Hepatocyte (in vitro differentiated cells): ENCODE measurements around the gene TPST1. TPM values are rescaled to one million over a fixed set of nuclear protein-coding genes. Genes with fewer than 3 reads are reported as not detected.
"Not testable (repeated sequence)": the region's sequence is repeated elsewhere in the genome, so short reads cannot be mapped to it uniquely, and the experiment has no call there.

Source experiments
- DNase-seq: peaks from one replicate; pipeline ENCODE4 v3.0.0-alpha.2; 2016; ENCODE audit warnings: low spot score
- H2AFZ ChIP-seq: fragments of 200-600 bp; sonication (generic); 2 replicates; pipeline ENCODE4 v1.6.0; 2016; ENCODE audit warnings: antibody characterized with exemption, mild to moderate bottlenecking
- H3K27ac ChIP-seq: fragments of 200-600 bp; sonication (generic); 2 replicates; pipeline ENCODE4 v1.5.1; 2016; ENCODE audit warnings: mild to moderate bottlenecking
- H3K27me3 ChIP-seq: fragments of 200-600 bp; sonication (generic); 2 replicates; pipeline ENCODE4 v1.6.1; 2016
- H3K36me3 ChIP-seq: fragments of 200-600 bp; sonication (generic); replicated peaks from 2 replicates; pipeline ENCODE4 v1.5.1; 2016; ENCODE audit warnings: low read depth; ENCODE audit not compliant: insufficient read depth
- H3K4me1 ChIP-seq: fragments of 200-600 bp; sonication (generic); 2 replicates; pipeline ENCODE4 v1.5.1; 2016; ENCODE audit warnings: mild to moderate bottlenecking, moderate library complexity; ENCODE audit not compliant: insufficient read depth
- H3K4me2 ChIP-seq: fragments of 200-600 bp; sonication (generic); 2 replicates; pipeline ENCODE4 v1.6.0; 2016
- H3K4me3 ChIP-seq: fragments of 200-600 bp; sonication (generic); 2 replicates; pipeline ENCODE4 v1.5.1; 2016; ENCODE audit warnings: mild to moderate bottlenecking
- H3K79me2 ChIP-seq: fragments of 200-600 bp; sonication (generic); 2 replicates; pipeline ENCODE4 v1.6.0; 2017; ENCODE audit warnings: mild to moderate bottlenecking
- H3K9me2 ChIP-seq: fragments of 200-600 bp; sonication (generic); replicated peaks from 2 replicates; pipeline ENCODE4 v1.6.0; 2017; ENCODE audit warnings: mild to moderate bottlenecking; ENCODE audit not compliant: insufficient read depth
- H3K9me3 ChIP-seq: fragments of 200-600 bp; sonication (generic); 2 replicates; pipeline ENCODE4 v1.5.1; 2016; ENCODE audit warnings: low read depth, mild to moderate bottlenecking
- H4K20me1 ChIP-seq: fragments of 200-600 bp; sonication (generic); 2 replicates; pipeline ENCODE4 v1.6.0; 2016; ENCODE audit warnings: mild to moderate bottlenecking; ENCODE audit not compliant: insufficient read depth, poor library complexity, severe bottlenecking
- EZH2 ChIP-seq: fragments of 200-600 bp; sonication (generic); IDR thresholded peaks from 2 replicates; pipeline ENCODE4 v1.6.1; 2016; ENCODE audit warnings: antibody characterized with exemption, mild to moderate bottlenecking, borderline replicate concordance
- EZH2phosphoT487 ChIP-seq: fragments of 200-600 bp; sonication (generic); IDR thresholded peaks from one replicate; pipeline ENCODE4 v1.6.1; 2018; ENCODE audit warnings: antibody characterized with exemption, mild to moderate bottlenecking, low read depth, moderate library complexity; ENCODE audit not compliant: unreplicated experiment, severe bottlenecking
- WGBS: methylation state at CpG from one replicate; pipeline ENCODE4 v1.1.6; 2016; ENCODE audit warnings: low lambda C conversion rate; ENCODE audit errors: missing lambda C conversion rate; 5-methylcytosine and 5-hydroxymethylcytosine counted together
- polyA plus RNA-seq: library from polyadenylated mRNA; unstranded; fragments of >200 nt; fragmentation: Nextera tagmentation; extraction: Ambion mirVana; gene quantifications from 2 replicates; pipeline ENCODE4 v1.2.1, GENCODE V29; 2016
- total RNA-seq: library from RNA; depleted of rRNA; stranded (reverse); fragments of >200 nt; gene quantifications from 2 replicates; pipeline ENCODE4 v1.2.3, GENCODE V29; 2014
- TF ChIP-seq, protein P1 (sequence below): fragments of 200-600 bp; sonication (generic); IDR thresholded peaks from 2 replicates; pipeline ENCODE4 v1.5.1; 2016; ENCODE audit warnings: antibody characterized with exemption, mild to moderate bottlenecking; ENCODE audit not compliant: poor library complexity

Gene TPST1
- total RNA-seq: 91.2 and 101 TPM in 2 replicates
- 81.9 and 85.2 TPM in 2 replicates for polyA plus RNA-seq

DNA sequence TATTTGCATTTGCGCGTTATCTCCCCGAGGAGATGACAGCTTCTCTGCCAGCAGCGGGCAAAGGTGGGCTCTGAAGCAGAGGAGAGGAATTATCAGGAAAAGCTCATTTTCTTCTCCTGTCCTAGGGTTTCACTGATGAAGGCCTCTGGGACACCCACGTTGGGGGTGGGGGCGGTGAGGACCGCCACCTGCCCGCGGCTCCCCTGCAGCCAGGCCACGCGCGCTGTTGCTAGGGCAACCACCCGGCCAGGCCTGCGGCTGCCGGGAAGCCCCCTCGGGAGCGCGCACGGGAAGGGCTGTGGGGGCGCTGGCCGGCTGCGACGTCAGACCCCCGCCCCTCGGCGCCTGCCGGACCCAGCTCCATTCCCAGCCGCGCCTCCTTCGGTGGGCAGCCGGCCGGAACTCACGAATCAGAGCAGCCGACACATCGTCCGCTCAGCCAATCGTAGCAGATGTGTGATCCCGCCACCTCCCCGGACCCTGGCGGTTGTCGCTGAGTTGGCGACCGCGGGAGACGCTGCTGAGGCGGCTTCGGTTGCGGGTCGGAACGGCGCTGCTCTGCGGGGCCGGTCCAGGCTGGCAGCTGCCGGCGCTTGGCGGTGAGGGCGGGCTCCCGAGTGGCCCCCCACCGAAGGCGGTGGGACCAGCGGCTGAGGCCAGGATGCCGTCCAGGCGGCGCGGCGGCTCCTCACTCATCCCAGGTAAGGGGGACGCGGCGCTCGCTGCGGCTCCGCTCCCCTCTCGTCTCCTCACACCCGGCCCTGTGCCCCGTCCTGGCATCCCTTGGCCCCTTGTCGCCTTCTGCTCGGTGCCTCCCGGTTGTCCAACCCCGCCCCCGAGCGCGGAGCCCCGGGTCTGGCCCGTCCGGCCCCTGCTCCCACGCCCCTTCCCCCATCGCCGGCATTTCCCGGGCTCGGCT lies at the start of gene TPST1:
Gene TPST1, plus strand, starts transcription at position 513 of the 919 bp plus-strand sequence. CDS start 35,092 bp downstream, outside the sequence.
- peak within 1 kb of the TSS; percentile 86 for H3K27ac ChIP-seq
- H3K4me1 ChIP-seq: no peaks in the 10 kb centered on the region
- TF ChIP-seq EZH2 (no peak), EZH2phosphoT487 (no peak)
- TF ChIP-seq, protein P1, sequence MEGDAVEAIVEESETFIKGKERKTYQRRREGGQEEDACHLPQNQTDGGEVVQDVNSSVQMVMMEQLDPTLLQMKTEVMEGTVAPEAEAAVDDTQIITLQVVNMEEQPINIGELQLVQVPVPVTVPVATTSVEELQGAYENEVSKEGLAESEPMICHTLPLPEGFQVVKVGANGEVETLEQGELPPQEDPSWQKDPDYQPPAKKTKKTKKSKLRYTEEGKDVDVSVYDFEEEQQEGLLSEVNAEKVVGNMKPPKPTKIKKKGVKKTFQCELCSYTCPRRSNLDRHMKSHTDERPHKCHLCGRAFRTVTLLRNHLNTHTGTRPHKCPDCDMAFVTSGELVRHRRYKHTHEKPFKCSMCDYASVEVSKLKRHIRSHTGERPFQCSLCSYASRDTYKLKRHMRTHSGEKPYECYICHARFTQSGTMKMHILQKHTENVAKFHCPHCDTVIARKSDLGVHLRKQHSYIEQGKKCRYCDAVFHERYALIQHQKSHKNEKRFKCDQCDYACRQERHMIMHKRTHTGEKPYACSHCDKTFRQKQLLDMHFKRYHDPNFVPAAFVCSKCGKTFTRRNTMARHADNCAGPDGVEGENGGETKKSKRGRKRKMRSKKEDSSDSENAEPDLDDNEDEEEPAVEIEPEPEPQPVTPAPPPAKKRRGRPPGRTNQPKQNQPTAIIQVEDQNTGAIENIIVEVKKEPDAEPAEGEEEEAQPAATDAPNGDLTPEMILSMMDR: peak; percentile 65
- peak within 1 kb of the TSS; percentile 81 for H3K4me2 ChIP-seq
- H3K27me3 ChIP-seq: no peaks in the 10 kb centered on the region
- H2AFZ ChIP-seq: peak within 1 kb of the TSS; percentile 71
- peak within 1 kb of the TSS; percentile 88 for H3K4me3 ChIP-seq
- H3K9me3 ChIP-seq: no peaks in the 10 kb centered on the region
- no peaks in the 10 kb centered on the region for H4K20me1 ChIP-seq
- H3K36me3 ChIP-seq: no peaks in the 10 kb centered on the region
- WGBS: under 1% methylated on average over 55 of the region's 90 CpGs
- DNase-seq: peak; percentile 95
- H3K79me2 ChIP-seq: peaks cover 48% of the 10 kb centered on the region
- no peaks in the 10 kb centered on the region for H3K9me2 ChIP-seq

DNA sequence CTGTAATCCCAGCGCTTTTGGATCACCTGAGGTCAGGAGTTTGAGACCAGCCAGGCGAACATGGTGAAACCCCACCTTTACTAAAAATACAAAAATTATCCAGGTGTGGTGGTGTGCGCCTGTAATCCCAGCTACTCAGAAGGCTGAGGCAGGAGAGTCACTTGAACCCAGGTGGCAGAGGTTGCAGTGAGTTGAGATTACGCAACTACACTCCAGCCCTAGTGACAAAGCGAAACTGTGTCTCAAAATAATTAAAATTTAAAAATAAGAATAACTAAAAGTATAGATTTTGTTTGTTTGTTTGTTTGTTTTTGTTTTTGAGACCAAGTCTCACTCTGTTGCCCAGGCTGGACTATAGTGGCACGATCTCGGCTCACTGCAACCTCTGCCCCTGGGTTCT lies 49.1 kb upstream of the TPST1 start:
- H3K4me1 ChIP-seq: peaks cover 19% of the 10 kb centered on the region
- not testable (repeated sequence) for H4K20me1 ChIP-seq, H3K4me3 ChIP-seq, H3K9me2 ChIP-seq, H2AFZ ChIP-seq, DNase-seq, H3K9me3 ChIP-seq, H3K4me2 ChIP-seq, H3K27me3 ChIP-seq, H3K27ac ChIP-seq, H3K36me3 ChIP-seq, H3K79me2 ChIP-seq
- 97% methylated on average over 7 of the region's 7 CpGs for WGBS

DNA sequence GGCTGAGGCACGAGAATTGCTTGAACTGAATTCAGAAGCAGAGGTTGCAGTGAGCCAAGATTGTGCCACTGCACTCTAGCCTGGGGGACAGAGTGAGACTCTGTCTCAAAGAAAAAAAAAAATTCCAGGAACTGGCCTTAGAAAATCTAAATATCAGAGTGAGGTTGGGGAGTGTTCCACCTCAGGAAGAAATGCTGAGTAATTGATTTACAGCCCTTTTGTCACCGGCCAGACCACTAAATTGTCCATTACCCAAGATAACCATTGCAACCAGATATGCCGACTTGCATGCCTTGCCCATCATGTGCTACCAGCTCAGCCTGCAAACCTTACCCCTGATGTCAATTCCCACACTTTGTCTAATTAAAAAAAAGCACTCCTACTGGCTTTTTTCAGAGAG lies 48.1 kb upstream of the TPST1 start:
- H3K4me2 ChIP-seq: no peak overlapping the region
- H2AFZ ChIP-seq: no peak overlapping the region
- no peak for DNase-seq
- WGBS: 46% methylated on average over 3 of the region's 3 CpGs
- H3K36me3 ChIP-seq: no peaks in the 10 kb centered on the region
- no peaks in the 10 kb centered on the region for H3K9me2 ChIP-seq
- TF ChIP-seq, protein P1: no peak
- no peaks in the 10 kb centered on the region for H4K20me1 ChIP-seq
- H3K4me1 ChIP-seq: peaks cover 12% of the 10 kb centered on the region
- H3K9me3 ChIP-seq: peaks cover 6% of the 10 kb centered on the region
- no peaks in the 10 kb centered on the region for H3K27me3 ChIP-seq
- peaks cover 3% of the 10 kb centered on the region for H3K79me2 ChIP-seq
- peak overlapping the region; percentile 61 for H3K27ac ChIP-seq
- H3K4me3 ChIP-seq: no peak overlapping the region

DNA sequence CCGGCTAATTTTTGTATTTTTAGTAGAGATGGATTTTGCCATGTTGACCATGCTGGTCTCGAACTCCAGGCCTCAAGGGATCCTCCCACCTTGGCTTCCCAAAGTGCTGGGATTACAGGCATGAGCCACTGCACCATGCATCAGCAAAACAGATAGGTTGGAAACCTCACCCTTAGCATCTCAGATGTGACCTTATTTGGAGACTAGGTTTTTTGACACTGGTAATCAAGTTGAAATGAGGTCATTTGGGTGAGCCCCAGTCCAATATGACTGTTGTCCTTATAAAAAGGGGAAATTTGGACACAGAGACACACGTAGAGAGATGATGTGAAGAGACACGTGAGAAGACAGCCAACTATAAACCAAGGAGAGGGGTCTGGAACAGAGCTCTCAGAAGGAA lies 42.5 kb upstream of the TPST1 start:
- no peak for DNase-seq
- Histone ChIP-seq H3K4me1 (no peaks in the 10 kb centered on the region), H4K20me1 (no peaks in the 10 kb centered on the region), H3K27me3 (no peaks in the 10 kb centered on the region), H2AFZ (no peak overlapping the region), H3K9me3 (peaks cover 6% of the 10 kb centered on the region), H3K36me3 (no peaks in the 10 kb centered on the region), H3K27ac (no peak overlapping the region), H3K79me2 (no peaks in the 10 kb centered on the region), H3K4me2 (no peak overlapping the region), H3K9me2 (no peaks in the 10 kb centered on the region), H3K4me3 (no peak overlapping the region)
- WGBS: 93% methylated on average over 4 of the region's 4 CpGs
- no peak for TF ChIP-seq EZH2
- TF ChIP-seq, protein P1: no peak
- TF ChIP-seq EZH2phosphoT487: no peak
